Endothelial cell of umbilical vein (primary cell): ENCODE data around the gene CISD3.

ENCODE experiments used
- EZH2 ChIP-seq: IDR thresholded peaks from 2 replicates; pipeline ENCODE4 v1.6.1; 2012; ENCODE audit warnings: borderline replicate concordance, low read depth, mild to moderate bottlenecking, moderate library complexity, low read length, inconsistent platforms; ENCODE audit not compliant: severe bottlenecking
- POLR2A ChIP-seq: IDR thresholded peaks from 2 replicates; pipeline ENCODE4 v1.6.1; 2012; ENCODE audit warnings: low read depth, mild to moderate bottlenecking, control low read depth, low read length
- TF ChIP-seq, protein P1 (sequence below), 2 donors: IDR thresholded peaks; 1 replicate in 1 of 2; 2 replicates in 1 of 2; pipeline ENCODE4 v1.5.1; 2011; ENCODE audit warnings: low read length in 2 of 2, mild to moderate bottlenecking in 2 of 2, moderate library complexity in 2 of 2, control low read depth in 1 of 2, inconsistent platforms in 1 of 2, low read depth in 1 of 2; ENCODE audit not compliant: insufficient read depth in 1 of 2; ENCODE audit errors: extremely low read depth in 1 of 2

DNA sequence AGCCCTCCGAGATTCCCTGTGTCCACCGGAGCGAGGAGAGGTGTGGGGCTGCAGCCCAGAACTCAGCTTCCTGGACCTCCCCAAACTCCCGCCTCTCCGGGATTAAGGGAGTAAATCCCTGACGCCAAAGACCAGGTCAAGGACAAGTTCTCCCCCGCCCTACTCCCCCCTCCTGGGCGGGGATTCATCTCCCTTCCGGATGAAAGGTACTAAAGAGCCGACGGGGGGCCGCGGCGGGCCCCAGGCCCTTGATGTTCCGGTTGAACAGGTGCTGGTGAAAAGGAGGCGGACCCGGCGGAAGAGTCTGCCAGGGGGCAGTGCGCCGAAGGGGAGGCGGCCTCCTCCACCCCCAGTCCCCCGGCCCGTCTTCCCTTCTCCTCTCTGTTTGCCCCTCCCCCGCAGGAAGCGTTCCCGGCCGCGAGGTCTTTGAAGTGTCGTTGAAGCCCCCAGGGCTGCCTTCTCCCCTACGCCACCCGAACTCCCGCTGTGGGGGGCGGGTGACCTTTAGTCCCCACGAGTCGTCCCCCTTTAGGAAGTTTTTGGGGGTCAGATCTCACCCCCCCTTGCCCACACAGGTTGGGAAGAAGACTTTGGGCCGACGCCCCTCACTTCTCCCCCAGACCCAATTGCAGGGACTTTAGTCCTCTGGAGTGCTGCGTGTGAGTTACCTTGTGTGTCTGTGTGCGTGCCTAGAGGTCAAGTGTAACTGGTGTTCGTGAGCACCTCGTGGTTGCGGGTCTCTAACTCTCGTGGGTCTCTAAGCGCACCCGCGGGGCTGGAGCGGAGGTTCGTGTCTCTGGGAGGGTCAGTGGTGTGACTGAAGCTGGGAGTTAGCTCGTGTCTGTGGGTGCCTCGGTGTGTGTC is 26.2 kb upstream of the CISD3 start:
- TF ChIP-seq, protein P1, sequence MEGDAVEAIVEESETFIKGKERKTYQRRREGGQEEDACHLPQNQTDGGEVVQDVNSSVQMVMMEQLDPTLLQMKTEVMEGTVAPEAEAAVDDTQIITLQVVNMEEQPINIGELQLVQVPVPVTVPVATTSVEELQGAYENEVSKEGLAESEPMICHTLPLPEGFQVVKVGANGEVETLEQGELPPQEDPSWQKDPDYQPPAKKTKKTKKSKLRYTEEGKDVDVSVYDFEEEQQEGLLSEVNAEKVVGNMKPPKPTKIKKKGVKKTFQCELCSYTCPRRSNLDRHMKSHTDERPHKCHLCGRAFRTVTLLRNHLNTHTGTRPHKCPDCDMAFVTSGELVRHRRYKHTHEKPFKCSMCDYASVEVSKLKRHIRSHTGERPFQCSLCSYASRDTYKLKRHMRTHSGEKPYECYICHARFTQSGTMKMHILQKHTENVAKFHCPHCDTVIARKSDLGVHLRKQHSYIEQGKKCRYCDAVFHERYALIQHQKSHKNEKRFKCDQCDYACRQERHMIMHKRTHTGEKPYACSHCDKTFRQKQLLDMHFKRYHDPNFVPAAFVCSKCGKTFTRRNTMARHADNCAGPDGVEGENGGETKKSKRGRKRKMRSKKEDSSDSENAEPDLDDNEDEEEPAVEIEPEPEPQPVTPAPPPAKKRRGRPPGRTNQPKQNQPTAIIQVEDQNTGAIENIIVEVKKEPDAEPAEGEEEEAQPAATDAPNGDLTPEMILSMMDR (IDR thresholded peaks at IDR 0.05; ENCODE audit: extremely low read depth in 1 of 2, insufficient read depth in 1 of 2, low read depth in 1 of 2, low read length in 2 of 2): no peak
- TF ChIP-seq POLR2A (no peak), EZH2 (no peak)
